PC-3 (cell line): ENCODE results near the gene VWCE. TPM values are rescaled to one million over a fixed set of nuclear protein-coding genes. Genes with fewer than 3 reads are reported as not detected.

Experiments used
- ATAC-seq: fragments of 200-7000 bp; cut with Tn5 transposase; 2 replicates; pipeline ENCODE4 v1.9.1; 2020; ENCODE audit warnings: mild to moderate bottlenecking, moderate library complexity
- BruUV-seq: library from RNA; stranded (reverse); fragments of 400-500 nt; replicated peaks from 2 replicates; lab custom pipeline; 2021; lab: Mats Ljungman, UMichigan
- CTCF ChIA-PET: fragments of 300-600 bp; sonication (Branson Sonifier 250); formaldehyde crosslinking; loops from one replicate; lab custom pipeline; 2022; ENCODE audit warnings: antibody characterized with exemption; lab: Charles Lee
- POLR2A ChIA-PET: fragments of 300-600 bp; sonication (Branson Sonifier 250); formaldehyde crosslinking; loops from one replicate; lab custom pipeline; 2022; ENCODE audit warnings: antibody characterized with exemption; ENCODE audit not compliant: unreplicated experiment; lab: Charles Lee
- DNase-seq: peaks from one replicate; pipeline ENCODE4 v3.0.0-alpha.2; 2015
- H2AFZ ChIP-seq: fragments of 300-600 bp; sonication (generic); 2 replicates; pipeline ENCODE4 v1.6.0; 2016; ENCODE audit warnings: antibody characterized with exemption, low read length
- H3F3A ChIP-seq: fragments of 300-600 bp; sonication (generic); one replicate; pipeline ENCODE4 v1.6.0; 2017; ENCODE audit warnings: antibody characterized with exemption, low read length, control low read depth, mild to moderate bottlenecking; ENCODE audit not compliant: unreplicated experiment
- H3K27ac ChIP-seq: fragments of 300-600 bp; sonication (generic); 2 replicates; pipeline ENCODE4 v1.5.1; 2016; ENCODE audit warnings: mild to moderate bottlenecking, low read length
- H3K27me3 ChIP-seq: fragments of 300-600 bp; sonication (generic); 2 replicates; pipeline ENCODE4 v1.6.1; 2016; ENCODE audit warnings: low read length, mixed read lengths
- H3K36me3 ChIP-seq: fragments of 300-600 bp; sonication (generic); 2 replicates; pipeline ENCODE4 v1.6.1; 2016; ENCODE audit warnings: low read depth, mixed run types, low read length, mixed read lengths
- H3K4me1 ChIP-seq: fragments of 300-600 bp; sonication (generic); 2 replicates; pipeline ENCODE4 v1.5.1; 2016; ENCODE audit warnings: low read length; ENCODE audit not compliant: insufficient read depth
- H3K4me2 ChIP-seq: fragments of 300-600 bp; sonication (generic); 2 replicates; pipeline ENCODE4 v1.6.0; 2016; ENCODE audit warnings: low read length
- H3K4me3 ChIP-seq: fragments of 300-600 bp; sonication (generic); 2 replicates; pipeline ENCODE4 v1.5.1; 2016; ENCODE audit warnings: mild to moderate bottlenecking, low read length, mixed read lengths
- H3K79me2 ChIP-seq: fragments of 300-600 bp; sonication (generic); 2 replicates; pipeline ENCODE4 v1.6.1; 2017; ENCODE audit warnings: low read length, mixed read lengths
- H3K9ac ChIP-seq: fragments of 300-600 bp; sonication (generic); 2 replicates; pipeline ENCODE4 v1.6.0; 2016; ENCODE audit warnings: mild to moderate bottlenecking, low read length
- H3K9me2 ChIP-seq: fragments of 300-600 bp; sonication (generic); replicated peaks from 2 replicates; pipeline ENCODE4 v1.6.1; 2016; ENCODE audit warnings: mixed run types, low read length, mixed read lengths
- H3K9me3 ChIP-seq: fragments of 300-600 bp; sonication (generic); 2 replicates; pipeline ENCODE4 v1.6.1; 2016; ENCODE audit warnings: low read length, mixed read lengths
- H4K20me1 ChIP-seq: fragments of 300-600 bp; sonication (generic); 2 replicates; pipeline ENCODE4 v1.6.1; 2016; ENCODE audit warnings: low read length, mixed read lengths
- EZH2 ChIP-seq: fragments of 300-600 bp; sonication (generic); IDR thresholded peaks from one replicate; pipeline ENCODE4 v1.6.1; 2017; ENCODE audit warnings: antibody characterized with exemption, mild to moderate bottlenecking, low read length; ENCODE audit not compliant: unreplicated experiment
- EZH2phosphoT487 ChIP-seq: fragments of 300-600 bp; sonication (generic); IDR thresholded peaks from 2 replicates; pipeline ENCODE4 v1.6.1; 2018; ENCODE audit warnings: mild to moderate bottlenecking, antibody characterized with exemption, low read length, borderline replicate concordance
- intact Hi-C: fragments of 100-400 bp; cut with micrococcal nuclease; formaldehyde crosslinking; loops from 2 replicates; pipeline ENCODE4 v1.9.0; 2023
- total RNA-seq: library from RNA; depleted of rRNA; stranded (reverse); fragments of >200 nt; gene quantifications from 2 replicates; pipeline ENCODE4 v1.2.3, GENCODE V29; 2014
- TF ChIP-seq, protein P1 (sequence below): fragments of 300-600 bp; sonication (generic); conservative IDR thresholded peaks from 2 replicates; pipeline ENCODE4 v1.5.1; 2017; ENCODE audit warnings: antibody characterized with exemption, low read depth, mild to moderate bottlenecking, low read length

VWCE gene
- total RNA-seq, 1 experiment from 2014 or later: 0.15 TPM

- Histone ChIP-seq H3K9me3 (no peaks in the 10 kb centered on the region), H3K27ac (no peak overlapping the region), H4K20me1 (peaks cover 24% of the 10 kb centered on the region), H3K4me3 (no peak overlapping the region), H3K79me2 (peaks cover 80% of the 10 kb centered on the region), H3K4me1 (peaks cover 10% of the 10 kb centered on the region), H3K27me3 (no peaks in the 10 kb centered on the region), H3K9me2 (no peaks in the 10 kb centered on the region), H3K36me3 (peaks cover 56% of the 10 kb centered on the region), H3K9ac (no peak overlapping the region), H3F3A (no peaks in the 10 kb centered on the region), H3K4me2 (no peak overlapping the region), H2AFZ (no peak overlapping the region)
- no peak for ATAC-seq
- TF ChIP-seq, protein P1, sequence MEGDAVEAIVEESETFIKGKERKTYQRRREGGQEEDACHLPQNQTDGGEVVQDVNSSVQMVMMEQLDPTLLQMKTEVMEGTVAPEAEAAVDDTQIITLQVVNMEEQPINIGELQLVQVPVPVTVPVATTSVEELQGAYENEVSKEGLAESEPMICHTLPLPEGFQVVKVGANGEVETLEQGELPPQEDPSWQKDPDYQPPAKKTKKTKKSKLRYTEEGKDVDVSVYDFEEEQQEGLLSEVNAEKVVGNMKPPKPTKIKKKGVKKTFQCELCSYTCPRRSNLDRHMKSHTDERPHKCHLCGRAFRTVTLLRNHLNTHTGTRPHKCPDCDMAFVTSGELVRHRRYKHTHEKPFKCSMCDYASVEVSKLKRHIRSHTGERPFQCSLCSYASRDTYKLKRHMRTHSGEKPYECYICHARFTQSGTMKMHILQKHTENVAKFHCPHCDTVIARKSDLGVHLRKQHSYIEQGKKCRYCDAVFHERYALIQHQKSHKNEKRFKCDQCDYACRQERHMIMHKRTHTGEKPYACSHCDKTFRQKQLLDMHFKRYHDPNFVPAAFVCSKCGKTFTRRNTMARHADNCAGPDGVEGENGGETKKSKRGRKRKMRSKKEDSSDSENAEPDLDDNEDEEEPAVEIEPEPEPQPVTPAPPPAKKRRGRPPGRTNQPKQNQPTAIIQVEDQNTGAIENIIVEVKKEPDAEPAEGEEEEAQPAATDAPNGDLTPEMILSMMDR: no peak
- no peak for TF ChIP-seq EZH2phosphoT487
- no peak for TF ChIP-seq EZH2
- intact Hi-C loops: no loop called here
- CTCF ChIA-PET: no interaction called here
- no TSS peak for BruUV-seq
- POLR2A ChIA-PET: no interaction called here
- no peak for DNase-seq
Observed at GRCh38 chr11:61328351-61328750, 33.2 kb upstream of the VWCE start.

- POLR2A ChIA-PET: no interaction called here
- H3F3A ChIP-seq: no peaks in the 10 kb centered on the region
- no peak overlapping the region for H3K4me3 ChIP-seq
- peaks cover 10% of the 10 kb centered on the region for H3K4me1 ChIP-seq
- CTCF ChIA-PET: interaction anchor here (0.6 kb wide), 1 partner anchor 168 kb away, joined by 9 read pairs; no protein-coding TSS in a partner anchor
- peaks cover 62% of the 10 kb centered on the region for H3K36me3 ChIP-seq
- H2AFZ ChIP-seq: no peak overlapping the region
- intact Hi-C loops: no loop called here
- H3K9ac ChIP-seq: no peak overlapping the region
- peaks cover 24% of the 10 kb centered on the region for H4K20me1 ChIP-seq
- H3K27me3 ChIP-seq: no peaks in the 10 kb centered on the region
- no peaks in the 10 kb centered on the region for H3K9me3 ChIP-seq
- H3K79me2 ChIP-seq: peaks cover 75% of the 10 kb centered on the region
- no peak overlapping the region for H3K27ac ChIP-seq
- DNase-seq: no peak
- no peak overlapping the region for H3K4me2 ChIP-seq
- no peak for ATAC-seq
- BruUV-seq: no TSS peak
- H3K9me2 ChIP-seq: no peaks in the 10 kb centered on the region
- TF ChIP-seq EZH2phosphoT487 (no peak), EZH2 (no peak)
- TF ChIP-seq, protein P1: no peak
Observed at GRCh38 chr11:61327669-61328071, 32.6 kb upstream of the VWCE start.

DNA sequence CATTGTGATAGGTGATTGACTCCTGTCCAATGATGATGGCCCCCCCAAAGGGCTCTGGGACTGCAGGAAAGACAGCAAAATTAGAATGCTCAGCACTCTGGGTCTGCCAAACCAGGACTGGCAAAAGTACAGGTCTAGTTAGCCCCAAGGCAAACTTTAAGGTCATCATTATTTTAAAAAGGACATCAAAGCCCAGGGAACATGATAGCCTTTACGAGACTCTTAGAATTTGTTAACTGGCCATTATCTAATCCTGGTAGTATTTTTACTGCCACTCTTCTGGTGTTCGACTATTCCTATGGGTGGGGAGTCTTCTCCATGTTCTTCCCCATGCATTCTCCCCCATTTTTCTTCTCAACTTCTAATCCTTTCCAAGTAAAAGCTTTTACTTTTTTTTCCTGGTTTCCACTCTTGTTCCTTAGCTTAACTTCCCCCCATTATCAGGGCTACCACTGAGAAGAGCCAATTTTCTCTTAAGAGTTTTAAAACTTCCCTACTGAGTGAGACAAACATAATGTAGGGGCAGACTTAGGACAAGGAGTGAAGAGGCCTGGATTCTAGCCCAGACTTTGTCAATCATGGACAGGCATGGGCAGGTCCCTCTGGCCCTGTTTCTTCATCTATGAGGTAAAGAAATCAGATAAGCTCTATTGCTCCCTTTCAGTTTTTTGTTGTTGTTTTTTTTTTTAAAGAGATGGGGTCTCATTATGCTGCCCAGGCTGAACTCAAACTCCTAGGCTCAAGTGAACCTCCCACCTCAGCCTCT, 30.7 kb upstream of the VWCE start:
- Histone ChIP-seq H3K4me1 (peaks cover under 1% of the 10 kb centered on the region; the same call in 1 of the 2 replicates), H3F3A (no peaks in the 10 kb centered on the region), H3K79me2 (peaks cover 56% of the 10 kb centered on the region), H3K4me2 (no peak overlapping the region), H3K9me3 (no peaks in the 10 kb centered on the region), H2AFZ (no peak overlapping the region), H4K20me1 (peaks cover 10% of the 10 kb centered on the region; the same call in 1 of the 2 replicates), H3K4me3 (no peak overlapping the region), H3K9me2 (no peaks in the 10 kb centered on the region), H3K36me3 (peaks cover 80% of the 10 kb centered on the region), H3K9ac (no peak overlapping the region), H3K27ac (no peak overlapping the region), H3K27me3 (no peaks in the 10 kb centered on the region)
- no TSS peak for BruUV-seq
- DNase-seq (no peak), ATAC-seq (no peak)
- CTCF ChIA-PET: no interaction called here
- TF ChIP-seq EZH2phosphoT487: no peak
- intact Hi-C loops: no loop called here
- POLR2A ChIA-PET: no interaction called here
